Activated naive CD8-positive, alpha-beta T cell treated with anti-CD3 and anti-CD28 coated beads, Interleukin-2, amount 10 ng/mL, durations not matched to agents 7 days and 5 days (primary cell): ENCODE data around the gene TTC9. TPM values are rescaled to one million over a fixed set of nuclear protein-coding genes. Genes with fewer than 3 reads are reported as not detected.

Experiments used
- ATAC-seq: fragments of 150-1000 bp; cut with Tn5 transposase; one replicate; pipeline ENCODE4 v1.10.0; 2021; ENCODE audit warnings: low read depth, moderate library complexity
- POLR2A ChIA-PET: fragments of 350-600 bp; sonication (Branson Sonifier 250); formaldehyde crosslinking; loops from one replicate; lab custom pipeline; 2021; ENCODE audit warnings: antibody characterized with exemption; lab: Charles Lee
- DNase-seq: peaks from one replicate; pipeline ENCODE4 v3.0.0; 2021
- H3K27ac Mint-ChIP-seq: one replicate; pipeline ENCODE4 v1.8.0; 2022; ENCODE audit warnings: mild to moderate bottlenecking, mixed read lengths
- H3K27me3 Mint-ChIP-seq: one replicate; pipeline ENCODE4 v1.8.0; 2022; ENCODE audit warnings: mild to moderate bottlenecking, moderate library complexity, mixed read lengths
- H3K36me3 Mint-ChIP-seq: one replicate; pipeline ENCODE4 v1.8.0; 2021; ENCODE audit warnings: mild to moderate bottlenecking, mixed read lengths
- H3K4me1 Mint-ChIP-seq: one replicate; pipeline ENCODE4 v1.8.0; 2021; ENCODE audit warnings: mixed read lengths
- H3K4me3 Mint-ChIP-seq: one replicate; pipeline ENCODE4 v1.8.0; 2022; ENCODE audit warnings: mild to moderate bottlenecking, moderate library complexity, mixed read lengths
- H3K9me3 Mint-ChIP-seq: one replicate; pipeline ENCODE4 v1.8.0; 2021; ENCODE audit warnings: mixed read lengths
- total RNA-seq, 2 experiments: library from RNA; stranded (reverse); gene quantifications; one replicate each; pipeline ENCODE4 v1.2.3, GENCODE V29; 2021

The TTC9 gene
- total RNA-seq, result 10 to 100 TPM; 16.6 to 17.2 TPM

DNA sequence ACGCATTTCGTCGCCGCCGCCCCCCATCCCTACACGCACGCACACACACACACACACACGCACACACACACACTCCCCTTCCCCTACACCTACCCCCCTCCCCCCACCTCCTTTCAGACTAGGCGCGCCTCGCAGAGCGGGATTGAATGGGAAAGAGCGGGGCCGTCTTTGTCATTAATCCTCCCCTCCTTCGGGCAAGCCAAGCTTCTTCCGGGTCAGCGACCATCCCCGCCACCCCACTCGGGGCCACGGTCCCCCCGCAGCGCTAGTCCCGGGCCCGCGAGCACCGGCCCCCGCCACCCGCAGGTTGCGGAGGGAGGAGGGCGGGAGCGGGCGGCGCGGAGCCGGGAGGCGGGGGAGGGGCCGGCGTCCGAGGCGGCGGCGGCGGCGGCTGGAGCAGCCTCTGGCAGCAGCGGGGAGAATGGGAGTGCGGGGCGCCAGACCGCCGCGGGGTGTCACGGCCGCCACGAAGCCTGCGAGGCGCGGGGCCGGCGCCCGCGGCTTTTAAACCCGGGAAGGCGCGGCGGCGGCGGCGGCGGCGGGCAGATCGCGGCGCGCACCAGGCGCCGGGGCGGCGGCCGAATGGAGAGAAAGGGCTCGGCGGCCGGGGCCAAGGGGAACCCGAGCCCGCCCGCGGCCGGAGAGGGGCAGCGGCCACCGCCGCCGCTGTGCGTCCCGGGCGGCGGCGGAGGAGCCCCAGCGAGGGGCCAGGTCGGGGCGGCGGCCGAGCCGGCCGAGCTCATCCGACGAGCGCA, at the start of gene TTC9:
Gene TTC9, plus strand, starts transcription at position 369 of the 755 bp plus-strand sequence. Its CDS starts 214 bp downstream, at position 583.
- ATAC-seq, result peak; percentile 25
- H3K4me1 Mint-ChIP-seq, result peaks cover 39% of the 10 kb centered on the region
- peak; percentile 70 for DNase-seq
- H3K4me3 Mint-ChIP-seq, result peak within 1 kb of the TSS; percentile 95
- H3K9me3 Mint-ChIP-seq, result no peaks in the 10 kb centered on the region
- peaks cover 8% of the 10 kb centered on the region for H3K36me3 Mint-ChIP-seq
- POLR2A ChIA-PET, result interaction anchor here (0.6 to 7.1 kb wide), 12 partner anchors 16 to 245 kb away, joined by 3 to 176 read pairs (median 4); partner anchors contain the start of genes MAP3K9 and MED6
- H3K27ac Mint-ChIP-seq, result peak within 1 kb of the TSS; percentile 92
- H3K27me3 Mint-ChIP-seq, result no peaks in the 10 kb centered on the region

DNA sequence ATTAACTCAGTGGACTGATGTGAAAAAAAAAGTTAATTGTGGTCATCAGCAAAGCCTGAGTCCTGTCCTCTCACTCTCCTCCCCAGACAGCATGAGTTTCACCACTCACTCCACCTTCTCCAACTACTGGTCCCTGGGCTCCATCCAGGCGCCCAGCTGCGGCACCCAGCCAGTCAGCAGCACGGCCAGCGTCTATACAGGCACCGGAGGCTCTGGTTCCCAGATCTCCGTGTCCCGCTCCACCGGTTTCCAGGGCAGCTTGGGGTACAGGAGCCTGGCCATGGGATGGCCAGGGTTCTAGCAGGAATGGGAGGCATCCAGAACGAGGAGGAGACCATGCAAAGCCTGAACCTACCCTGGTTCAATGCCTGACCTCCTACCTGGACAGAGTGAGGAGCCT, 47.3 kb upstream of the TTC9 start:
- Mint-ChIP-seq H3K4me1 (peaks cover 13% of the 10 kb centered on the region), H3K27me3 (no peaks in the 10 kb centered on the region)

DNA sequence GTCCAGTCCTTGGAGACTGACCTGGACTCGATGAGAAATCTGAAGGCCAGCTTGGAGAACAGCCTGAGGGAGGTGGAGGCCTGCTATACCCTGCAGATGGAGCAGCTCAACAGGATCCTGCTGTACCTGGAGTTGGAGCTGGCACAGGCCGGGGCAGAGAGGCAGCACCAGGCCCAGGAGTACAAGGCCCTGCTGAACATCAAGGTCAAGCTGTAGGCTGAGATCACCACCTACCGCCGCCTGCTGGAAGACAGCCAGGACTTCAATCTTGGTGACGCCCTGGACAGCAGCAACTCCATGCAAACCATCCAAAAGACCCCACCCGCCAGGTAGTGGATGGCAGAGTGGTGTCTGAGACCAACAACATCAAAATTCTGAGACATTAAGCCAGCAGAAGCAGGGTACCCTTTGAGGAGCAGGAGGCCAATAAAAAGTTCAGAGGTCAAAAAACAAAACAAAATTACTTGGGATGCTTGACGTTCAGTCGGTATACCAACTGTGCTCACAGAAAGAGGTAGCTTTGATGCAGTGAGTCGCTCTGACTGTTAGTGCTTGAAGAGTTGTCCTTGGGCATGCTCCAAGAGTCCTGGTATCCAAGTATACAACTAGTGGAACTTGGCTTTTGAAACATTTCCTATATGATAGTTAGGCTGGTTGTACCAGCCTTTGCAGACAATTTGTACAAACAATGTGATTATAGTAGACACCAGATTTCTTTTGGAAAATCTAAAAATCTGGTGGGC, 46.1 kb upstream of the TTC9 start:
- H3K36me3 Mint-ChIP-seq, result peaks cover 14% of the 10 kb centered on the region
- H3K27me3 Mint-ChIP-seq, result no peaks in the 10 kb centered on the region
- no peaks in the 10 kb centered on the region for H3K9me3 Mint-ChIP-seq
- no peak overlapping the region for H3K4me3 Mint-ChIP-seq
- peaks cover 13% of the 10 kb centered on the region for H3K4me1 Mint-ChIP-seq
- POLR2A ChIA-PET, result no interaction called here
- DNase-seq (no peak), ATAC-seq (no peak)
- no peak overlapping the region for H3K27ac Mint-ChIP-seq

More for the DNA sequence above, 47.3 kb upstream of the TTC9 start:
- Mint-ChIP-seq H3K36me3 (peaks cover 19% of the 10 kb centered on the region), H3K27ac (peak overlapping the region; percentile 48), H3K9me3 (no peaks in the 10 kb centered on the region), H3K4me3 (no peak overlapping the region)
- POLR2A ChIA-PET, result no interaction called here
- ATAC-seq (no peak), DNase-seq (no peak)

DNA sequence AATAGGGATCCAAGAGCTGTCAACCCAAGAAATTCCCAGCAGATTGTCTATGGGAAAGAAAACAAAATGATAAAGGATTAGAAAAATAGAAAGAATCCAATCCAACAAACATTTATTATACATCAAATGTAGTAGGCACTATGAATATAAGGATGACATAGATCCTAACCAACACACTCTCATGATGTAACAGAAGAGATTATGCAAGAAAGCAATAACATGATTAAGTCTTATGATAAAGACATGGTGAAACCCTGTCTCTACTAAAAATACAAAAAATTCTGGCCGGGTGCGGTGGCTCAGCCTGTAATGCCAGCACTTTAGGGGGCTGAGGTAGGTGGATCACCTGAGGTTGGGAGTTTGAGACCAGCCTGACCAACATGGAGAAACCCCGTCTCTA, 44.0 kb upstream of the TTC9 start:
- Mint-ChIP-seq H3K4me3 (no peak overlapping the region), H3K27me3 (no peaks in the 10 kb centered on the region), H3K9me3 (no peaks in the 10 kb centered on the region), H3K4me1 (peaks cover 15% of the 10 kb centered on the region), H3K27ac (no peak overlapping the region), H3K36me3 (peaks cover 5% of the 10 kb centered on the region)
- POLR2A ChIA-PET, result no interaction called here
- no peak for DNase-seq
- ATAC-seq, result no peak

DNA sequence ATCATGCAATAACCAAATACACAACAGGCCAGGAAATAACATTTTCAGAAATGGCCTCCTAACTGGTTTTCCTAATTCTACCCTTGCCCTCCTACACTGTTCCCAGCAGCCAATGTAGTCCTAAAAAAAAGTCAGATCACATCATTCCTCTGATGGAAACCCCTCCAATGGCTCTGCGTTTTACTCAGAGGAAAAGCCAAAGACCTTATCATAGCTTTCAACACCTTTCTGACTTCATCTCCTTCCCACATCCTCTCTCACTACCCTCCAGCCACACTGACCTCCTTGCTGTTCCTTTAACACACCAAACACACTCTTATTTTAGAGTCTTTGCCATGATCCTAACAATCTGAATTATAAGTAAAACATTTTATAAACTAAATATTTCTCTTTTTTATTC, 42.4 kb upstream of the TTC9 start:
- peaks cover 15% of the 10 kb centered on the region for H3K4me1 Mint-ChIP-seq
- H3K36me3 Mint-ChIP-seq, result peaks cover 2% of the 10 kb centered on the region
- DNase-seq (no peak), ATAC-seq (no peak)
- H3K9me3 Mint-ChIP-seq, result no peaks in the 10 kb centered on the region
- peak overlapping the region; percentile 99 for H3K4me3 Mint-ChIP-seq
- POLR2A ChIA-PET, result no interaction called here
- H3K27ac Mint-ChIP-seq, result peak overlapping the region; percentile 61
- peaks cover 7% of the 10 kb centered on the region for H3K27me3 Mint-ChIP-seq

DNA sequence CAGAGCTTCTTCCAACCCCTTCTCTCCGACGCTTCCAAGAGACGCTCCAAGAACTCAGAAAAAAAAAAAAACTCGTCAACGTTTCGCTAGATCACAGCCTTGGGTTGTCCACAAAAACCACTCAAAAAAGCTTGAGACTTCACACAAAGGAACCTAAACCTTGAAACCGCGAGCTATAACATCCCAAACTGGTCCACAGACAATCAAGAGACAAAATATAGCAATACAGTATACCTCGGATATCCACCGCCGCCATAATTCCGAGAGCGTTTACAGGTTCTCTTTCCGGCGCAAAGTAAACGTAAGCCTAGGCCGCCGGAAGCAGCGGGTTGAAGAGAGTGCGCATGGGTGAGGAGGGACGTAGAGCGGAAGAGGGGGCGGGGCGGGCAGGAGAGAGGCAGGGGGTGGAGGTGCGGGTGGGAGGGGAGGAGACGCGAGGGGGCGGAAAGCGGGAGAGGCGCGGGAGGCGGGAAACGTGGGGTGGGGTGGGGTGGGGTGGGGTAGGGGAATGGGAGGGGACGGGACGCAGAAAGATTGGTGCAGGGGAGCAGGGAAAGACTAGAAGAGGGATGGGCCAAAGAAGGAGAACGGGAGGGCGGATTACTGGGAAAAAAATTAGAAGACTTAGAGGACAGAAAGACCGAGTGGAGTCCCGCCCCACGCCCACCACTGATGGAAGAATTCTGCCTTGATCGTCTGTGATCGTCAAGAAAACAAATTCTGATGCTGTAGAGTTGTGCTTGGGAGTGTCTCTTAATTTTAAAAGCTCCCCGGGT, 41.1 kb upstream of the TTC9 start, which contains the start of gene MED6:
Gene MED6, minus strand, starts transcription at position 274 of the 776 bp plus-strand sequence. Its CDS starts 18 bp downstream, at position 256.
- DNase-seq, result peak; percentile 90
- Mint-ChIP-seq H3K4me1 (peaks cover 15% of the 10 kb centered on the region), H3K4me3 (peak within 1 kb of the TSS; percentile 99), H3K9me3 (no peaks in the 10 kb centered on the region), H3K36me3 (no peaks in the 10 kb centered on the region), H3K27me3 (peaks cover 18% of the 10 kb centered on the region), H3K27ac (peak within 1 kb of the TSS; percentile 98)
- POLR2A ChIA-PET, result interaction anchor here (0.6 to 1.8 kb wide), 6 partner anchors 41 to 774 kb away, joined by 3 to 9 read pairs (median 3); partner anchors contain the start of gene TTC9
- peak; percentile 97 for ATAC-seq

DNA sequence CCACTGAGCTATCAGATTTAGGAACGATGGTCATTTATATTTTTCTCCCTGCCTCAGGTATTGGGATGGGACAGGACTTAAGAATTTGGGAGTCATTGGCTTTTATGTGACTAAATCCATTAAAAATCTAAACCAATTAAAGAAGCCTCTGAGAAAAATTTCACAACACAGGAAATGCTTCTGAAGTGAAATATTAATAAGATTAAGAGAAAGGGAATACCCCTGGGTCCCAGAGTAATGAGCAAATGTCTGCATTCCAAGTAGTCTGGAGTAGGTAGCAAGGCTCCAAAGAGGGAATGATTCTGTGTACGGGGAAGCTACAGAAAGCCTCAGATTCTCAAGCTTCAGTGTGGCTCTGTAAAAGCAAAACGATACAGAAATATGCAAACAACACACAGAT, 40.6 kb upstream of the TTC9 start:
- no peak for DNase-seq
- H3K27ac Mint-ChIP-seq, result peak overlapping the region; percentile 81
- peak overlapping the region; percentile 99 for H3K4me3 Mint-ChIP-seq
- H3K36me3 Mint-ChIP-seq, result no peaks in the 10 kb centered on the region
- no peak for ATAC-seq
- POLR2A ChIA-PET, result interaction anchor here (0.6 to 1.8 kb wide), 4 partner anchors 40 to 775 kb away, joined by 3 to 9 read pairs (median 3); partner anchors contain the start of gene TTC9
- peaks cover 15% of the 10 kb centered on the region for H3K4me1 Mint-ChIP-seq
- peaks cover 23% of the 10 kb centered on the region for H3K27me3 Mint-ChIP-seq
- no peaks in the 10 kb centered on the region for H3K9me3 Mint-ChIP-seq

DNA sequence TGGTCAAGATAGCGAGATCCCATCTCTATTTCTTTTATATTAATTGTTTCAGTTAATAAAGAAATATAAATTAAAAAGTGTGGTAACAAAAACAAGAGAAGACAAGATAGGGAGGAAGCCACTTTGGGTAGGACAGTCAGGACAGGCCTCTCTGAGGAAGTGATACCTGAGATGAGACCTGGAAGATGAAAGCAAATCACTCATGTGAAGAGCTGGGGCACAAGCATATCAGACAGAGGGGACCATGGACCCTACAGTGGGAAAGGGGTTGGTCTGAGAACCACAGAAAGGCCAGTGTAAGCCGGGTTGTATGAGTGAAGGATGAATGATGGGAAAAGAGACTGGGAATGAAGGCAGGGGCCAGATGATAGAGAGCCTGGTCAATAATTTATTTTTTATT, 39.5 kb upstream of the TTC9 start:
- Mint-ChIP-seq H3K27me3 (peaks cover 27% of the 10 kb centered on the region), H3K36me3 (no peaks in the 10 kb centered on the region), H3K9me3 (no peaks in the 10 kb centered on the region), H3K27ac (no peak overlapping the region), H3K4me1 (peaks cover 18% of the 10 kb centered on the region), H3K4me3 (no peak overlapping the region)
- ATAC-seq (no peak), DNase-seq (no peak)
- POLR2A ChIA-PET, result no interaction called here

DNA sequence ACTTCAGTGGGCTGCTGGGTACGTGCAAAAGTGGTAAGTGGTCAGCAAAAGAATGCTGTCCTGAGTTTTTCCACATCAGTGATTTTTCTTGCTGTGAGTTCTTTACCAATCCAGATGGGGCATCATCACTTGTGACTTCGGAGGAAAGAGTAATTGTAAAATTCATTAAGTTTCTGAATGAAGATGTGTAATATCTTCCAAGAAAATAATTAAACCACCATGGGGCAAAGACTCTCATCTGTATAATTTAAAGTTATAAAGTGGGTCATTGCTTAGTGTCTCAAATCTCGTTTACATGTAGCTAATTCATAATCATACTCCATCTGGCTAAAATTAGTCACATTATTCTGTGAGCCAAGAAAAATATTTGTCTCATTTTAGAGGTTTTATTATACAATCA, 30.5 kb upstream of the TTC9 start:
- no peak overlapping the region for H3K4me3 Mint-ChIP-seq
- DNase-seq (no peak), ATAC-seq (no peak)
- H3K27me3 Mint-ChIP-seq, result peaks cover 14% of the 10 kb centered on the region
- no peaks in the 10 kb centered on the region for H3K9me3 Mint-ChIP-seq
- H3K4me1 Mint-ChIP-seq, result peaks cover 3% of the 10 kb centered on the region
- H3K27ac Mint-ChIP-seq, result no peak overlapping the region
- POLR2A ChIA-PET, result no interaction called here
- H3K36me3 Mint-ChIP-seq, result no peaks in the 10 kb centered on the region

DNA sequence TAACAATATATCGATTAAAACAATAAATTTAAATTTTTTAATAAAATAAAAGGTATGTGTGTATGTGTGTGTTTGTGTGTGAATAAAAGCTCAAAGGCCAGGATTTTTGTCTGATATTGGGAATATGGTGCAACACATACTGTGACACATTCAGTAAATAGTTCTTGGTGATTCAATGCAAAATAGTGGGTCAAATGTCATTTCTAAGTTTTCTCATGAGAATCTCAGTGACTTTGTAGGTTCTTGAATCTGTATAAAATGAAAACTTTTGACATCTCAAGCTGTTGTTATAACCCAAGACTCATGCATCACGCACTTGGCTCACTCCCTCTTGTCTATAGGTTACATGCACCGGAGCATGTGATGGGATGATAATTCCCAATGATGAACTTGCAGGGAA, 25.1 kb upstream of the TTC9 start:
- DNase-seq (no peak), ATAC-seq (no peak)
- H3K27me3 Mint-ChIP-seq, result peaks cover 13% of the 10 kb centered on the region
- no peaks in the 10 kb centered on the region for H3K36me3 Mint-ChIP-seq
- no peak overlapping the region for H3K27ac Mint-ChIP-seq
- H3K4me1 Mint-ChIP-seq, result no peaks in the 10 kb centered on the region
- H3K4me3 Mint-ChIP-seq, result no peak overlapping the region
- no peaks in the 10 kb centered on the region for H3K9me3 Mint-ChIP-seq
- POLR2A ChIA-PET, result no interaction called here

DNA sequence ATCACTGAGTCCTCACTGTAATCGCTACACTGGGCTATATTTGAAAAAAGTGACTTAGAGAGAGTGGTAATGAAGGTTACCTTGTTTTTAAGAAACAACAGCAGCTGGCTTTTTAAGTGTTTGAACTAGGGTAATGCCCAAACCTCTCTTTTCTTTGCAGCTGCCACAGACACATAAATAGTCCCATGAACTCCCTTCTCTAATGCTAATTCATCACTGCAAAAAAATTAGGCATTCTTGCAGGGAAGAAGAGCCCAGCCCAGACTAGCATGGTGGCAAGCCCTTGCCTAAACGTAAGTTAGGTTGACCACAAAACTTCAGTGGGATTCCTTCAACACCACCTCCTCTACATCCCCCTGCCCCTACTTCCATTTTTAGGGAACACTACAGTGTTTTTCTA, 23.4 kb upstream of the TTC9 start:
- Mint-ChIP-seq H3K27me3 (peaks cover 13% of the 10 kb centered on the region), H3K36me3 (no peaks in the 10 kb centered on the region), H3K27ac (no peak overlapping the region), H3K4me3 (no peak overlapping the region), H3K9me3 (no peaks in the 10 kb centered on the region), H3K4me1 (peaks cover 2% of the 10 kb centered on the region)
- POLR2A ChIA-PET, result no interaction called here
- no peak for ATAC-seq
- no peak for DNase-seq

DNA sequence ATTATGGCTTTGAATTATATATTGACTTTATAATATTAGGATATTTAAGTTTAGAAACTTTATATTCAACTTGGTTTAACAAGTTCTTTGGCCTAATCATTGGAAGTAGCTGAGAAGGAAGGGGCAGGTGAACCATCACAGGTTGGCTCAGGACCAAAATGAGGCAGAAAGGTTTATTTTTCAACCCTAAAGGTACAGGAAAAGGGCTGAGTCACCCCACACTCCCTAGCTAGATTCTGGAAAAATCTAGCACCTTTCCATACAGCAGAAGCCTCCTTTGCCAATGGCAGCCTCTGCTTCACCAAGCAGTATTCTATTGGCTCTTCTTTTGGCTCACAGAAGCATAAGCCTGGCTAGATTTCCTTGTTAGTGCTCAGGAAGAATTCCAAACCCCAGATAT, 22.0 kb upstream of the TTC9 start:
- DNase-seq, result no peak
- Mint-ChIP-seq H3K36me3 (no peaks in the 10 kb centered on the region), H3K4me3 (no peak overlapping the region), H3K27me3 (peaks cover 11% of the 10 kb centered on the region), H3K27ac (no peak overlapping the region), H3K9me3 (no peaks in the 10 kb centered on the region), H3K4me1 (peaks cover 2% of the 10 kb centered on the region)
- POLR2A ChIA-PET, result no interaction called here
- ATAC-seq, result no peak

DNA sequence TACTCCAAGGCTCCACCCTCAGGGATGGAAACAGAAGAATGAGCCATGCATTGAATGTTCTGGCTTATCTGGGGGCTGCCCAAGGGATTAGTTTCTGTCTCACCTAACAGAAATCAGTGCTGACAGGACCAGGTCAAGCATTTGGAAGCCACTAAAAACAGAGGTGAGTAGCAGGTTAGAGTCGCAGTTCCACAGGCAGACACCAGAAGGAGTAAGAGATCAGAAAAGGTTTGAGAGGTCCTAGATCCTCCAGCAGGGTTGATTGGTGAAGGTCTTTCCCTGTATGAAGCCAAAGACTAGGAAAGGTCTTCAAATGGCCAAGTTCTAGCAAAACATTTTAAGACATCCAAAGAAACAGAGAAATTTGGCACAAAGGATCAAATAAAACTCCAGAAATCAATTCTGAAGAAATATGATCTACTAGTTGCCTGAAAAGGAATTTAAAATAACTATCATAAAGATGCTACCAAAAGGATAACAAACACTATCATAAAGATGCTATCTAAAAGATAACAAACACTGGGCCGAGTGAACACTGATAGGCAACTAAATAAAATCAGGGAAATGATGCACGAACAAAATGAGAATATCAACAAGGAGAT, 19.5 kb upstream of the TTC9 start:
- Mint-ChIP-seq H3K4me3 (no peak overlapping the region), H3K4me1 (peaks cover 2% of the 10 kb centered on the region), H3K27ac (no peak overlapping the region)

More for the DNA sequence above, 19.5 kb upstream of the TTC9 start:
- POLR2A ChIA-PET, result no interaction called here
- DNase-seq (no peak), ATAC-seq (peak; percentile 74)
- peaks cover 7% of the 10 kb centered on the region for H3K36me3 Mint-ChIP-seq
- H3K27me3 Mint-ChIP-seq, result peaks cover 3% of the 10 kb centered on the region
- peaks cover 8% of the 10 kb centered on the region for H3K9me3 Mint-ChIP-seq
